Measurements from ENCODE around the gene STK32C.

GRCh38 chr10:132306343-132306685, 1.4 kb downstream of the STK32C start:
- TF ChIP-seq POLR2A (IDR thresholded peaks at IDR 0.05) (no peak), CTCF (IDR thresholded peaks at IDR 0.05 in 4 of 5, conservative IDR thresholded peaks at IDR 0.05 in 1 of 5) (no peak)

Data from gastrocnemius medialis (tissue), 4 donors.